Heart right ventricle (tissue), 16 donors: Measurements from ENCODE around the gene GTPBP6. TPM values are rescaled to one million over a fixed set of nuclear protein-coding genes. Genes with fewer than 3 reads are reported as not detected.
A peak's percentile ranks its signal among the peaks of the same experiment; 100 is the strongest.

ENCODE experiments used
- ATAC-seq, 8 donors: fragments of 200-7000 bp; cut with Tn5 transposase; one replicate each; pipeline ENCODE4 v1.9.1; 2020; ENCODE audit warnings: mild to moderate bottlenecking in 8 of 8, moderate library complexity in 8 of 8, moderate number of reproducible peaks in 1 of 8
- DNase-seq, 2 donors: peaks; one replicate each; pipeline ENCODE4 v3.0.0-alpha.2; 2020
- H3K27ac ChIP-seq, 10 donors: fragments of 200-600 bp; sonication (generic) in 2 of 10; one replicate each; pipeline versions ENCODE4 v1.5.0 to v1.8.0; 2020 to 2022; ENCODE audit warnings: mild to moderate bottlenecking in 3 of 10
- H3K27me3 ChIP-seq, 7 donors: fragments of 200-600 bp; one replicate each; pipeline ENCODE4 v1.8.0; 2021 to 2022; ENCODE audit warnings: mild to moderate bottlenecking in 2 of 7
- H3K36me3 ChIP-seq, 9 donors: fragments of 200-600 bp; sonication (generic) in 1 of 9; one replicate each; pipeline versions ENCODE4 v1.5.0 to v1.8.0; 2020 to 2022; ENCODE audit warnings: mild to moderate bottlenecking in 2 of 9
- H3K4me1 ChIP-seq, 9 donors: fragments of 200-600 bp; sonication (generic) in 1 of 9; one replicate each; pipeline versions ENCODE4 v1.5.0 to v1.8.0; 2020 to 2022; ENCODE audit warnings: mild to moderate bottlenecking in 4 of 9
- H3K4me3 ChIP-seq, 10 donors: fragments of 200-600 bp; sonication (generic) in 2 of 10; one replicate each; pipeline versions ENCODE4 v1.5.0 to v1.8.0; 2020 to 2022; ENCODE audit warnings: mild to moderate bottlenecking in 7 of 10, moderate library complexity in 2 of 10
- H3K9me3 ChIP-seq, 11 donors: fragments of 200-600 bp in 10 of 11; sonication (generic) in 2 of 11; one replicate each; pipeline versions ENCODE4 v1.5.0 to v1.8.0; 2013 to 2022; ENCODE audit warnings: mild to moderate bottlenecking in 2 of 11, control low read depth in 1 of 11, moderate library complexity in 1 of 11
- WGBS, 2 donors: extraction: QIAGEN DNeasy Blood & Tissue Kit; methylation state at CpG; one replicate each; pipeline ENCODE4 v1.1.7; 2013; ENCODE audit warnings: inconsistent platforms in 1 of 2; 5-methylcytosine and 5-hydroxymethylcytosine counted together
- intact Hi-C, 10 donors: fragments of 100-400 bp; cut with DNase I; formaldehyde crosslinking; loops; one replicate each; pipeline versions ENCODE4 v1.11.1 to v1.14.2; 2022
- polyA plus RNA-seq, 2 donors: library from polyadenylated mRNA; stranded (reverse); fragments of 200-250 nt; gene quantifications; one replicate each; pipeline ENCODE4 v1.2.3, GENCODE V29; 2013
- total RNA-seq, 10 donors: library from RNA; stranded (reverse); fragmentation: NEBNext Ultra II Directional in 3 of 10; extraction: Animal tissue kit (Norgen Biotek cat#: 25700) in 3 of 10; gene quantifications; one replicate each; pipeline versions ENCODE4 v1.2.1 to v1.2.4, GENCODE V29; 2021 to 2023
- TF ChIP-seq, protein P1 (sequence below), 9 donors: fragments of 200-600 bp; sonication (generic) in 2 of 9; IDR thresholded peaks; one replicate each; pipeline versions ENCODE4 v1.5.0 to v1.8.0; 2021 to 2022; ENCODE audit warnings: antibody characterized with exemption in 9 of 9, mild to moderate bottlenecking in 5 of 9, moderate library complexity in 1 of 9
- donor health status: Arrhythmogenic right ventricular cardiomyopathy.
- donor health status: ischemic (EF 13 %, LVEDD 7.1; RV severe dilation, severe dysfunction).
- donor health status: healthy with polysubstance abuse.
- donor health status: DM: no; HTN: yes; CAD: no.
- donor health status: DM: no; HTN: no; CAD: no.
- donor health status: ischemic (EF 25% LVEDD 6.9; RV normal size, moderate dysfunction).
- donor health status: ischemic (EF 25% LVEDD 5.7; RV mildly dilated, moderate dysfunction).
- donor health status: healthy.
- donor health status: DM: yes; HTN: yes; CAD: no.
- donor health status: Ischemic cardiomyopathy.
- donor health status: ischemic (EF 35%, LVEDD 5.7; RV mildly dilated, moderate dysfunction).
- donor health status: nonischemic (EF 11% LVEDD 7.7; RV severe dilation, severe dysfunction).
- donor health status: DM: yes; HTN: yes; CAD: no.
- donor health status: PGD.
- donor health status: ischemic (EF 29% LVEDD 5.4; RV normal size, mild dysfunction).
- donor health status: nonischemic (EF 23%, LVEDD 6.1; RV moderate dilation, normal function).

GTPBP6 gene
- total and polyA plus RNA-seq, 12 donors, result 29.8 to 103 (median 46.3) TPM

DNA sequence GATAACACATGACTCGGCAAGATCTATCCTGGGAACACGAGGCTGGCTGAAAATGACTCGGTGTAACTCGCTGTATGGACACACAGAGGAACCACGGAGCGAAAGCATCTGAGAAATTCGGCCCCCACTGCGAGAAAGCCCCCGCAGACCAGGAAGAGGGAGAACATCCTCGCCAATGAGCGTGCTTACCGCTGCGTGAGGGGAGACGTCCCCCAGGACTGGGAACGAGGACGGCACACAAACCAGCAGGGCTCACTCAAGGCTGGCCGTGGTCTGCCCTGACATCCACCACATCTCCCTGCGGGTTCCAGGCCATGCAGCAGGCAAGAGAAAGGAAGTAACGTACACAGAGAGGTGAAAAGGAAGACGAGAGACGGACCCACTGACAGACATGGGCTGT is 17.6 kb upstream of the GTPBP6 start:
- WGBS, 2 donors, result 86 to 91% methylated on average over 21 of the region's 21 CpGs
- no peak for DNase-seq
- TF ChIP-seq, protein P1, sequence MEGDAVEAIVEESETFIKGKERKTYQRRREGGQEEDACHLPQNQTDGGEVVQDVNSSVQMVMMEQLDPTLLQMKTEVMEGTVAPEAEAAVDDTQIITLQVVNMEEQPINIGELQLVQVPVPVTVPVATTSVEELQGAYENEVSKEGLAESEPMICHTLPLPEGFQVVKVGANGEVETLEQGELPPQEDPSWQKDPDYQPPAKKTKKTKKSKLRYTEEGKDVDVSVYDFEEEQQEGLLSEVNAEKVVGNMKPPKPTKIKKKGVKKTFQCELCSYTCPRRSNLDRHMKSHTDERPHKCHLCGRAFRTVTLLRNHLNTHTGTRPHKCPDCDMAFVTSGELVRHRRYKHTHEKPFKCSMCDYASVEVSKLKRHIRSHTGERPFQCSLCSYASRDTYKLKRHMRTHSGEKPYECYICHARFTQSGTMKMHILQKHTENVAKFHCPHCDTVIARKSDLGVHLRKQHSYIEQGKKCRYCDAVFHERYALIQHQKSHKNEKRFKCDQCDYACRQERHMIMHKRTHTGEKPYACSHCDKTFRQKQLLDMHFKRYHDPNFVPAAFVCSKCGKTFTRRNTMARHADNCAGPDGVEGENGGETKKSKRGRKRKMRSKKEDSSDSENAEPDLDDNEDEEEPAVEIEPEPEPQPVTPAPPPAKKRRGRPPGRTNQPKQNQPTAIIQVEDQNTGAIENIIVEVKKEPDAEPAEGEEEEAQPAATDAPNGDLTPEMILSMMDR (IDR thresholded peaks at IDR 0.05), result no peak
- Histone ChIP-seq H3K36me3 (peaks cover 0 to 62% (median 22%) of the 10 kb centered on the region in 9 donors), H3K27ac (no peak overlapping the region), H3K27me3 (peaks cover 0 to 6% (median under 1%) of the 10 kb centered on the region in 7 donors), H3K4me1 (peaks cover 0 to 7% (median 6%) of the 10 kb centered on the region in 9 donors), H3K4me3 (no peak overlapping the region), H3K9me3 (no peaks in the 10 kb centered on the region)
- no peak for ATAC-seq
- intact Hi-C loops, result no loop called here

DNA sequence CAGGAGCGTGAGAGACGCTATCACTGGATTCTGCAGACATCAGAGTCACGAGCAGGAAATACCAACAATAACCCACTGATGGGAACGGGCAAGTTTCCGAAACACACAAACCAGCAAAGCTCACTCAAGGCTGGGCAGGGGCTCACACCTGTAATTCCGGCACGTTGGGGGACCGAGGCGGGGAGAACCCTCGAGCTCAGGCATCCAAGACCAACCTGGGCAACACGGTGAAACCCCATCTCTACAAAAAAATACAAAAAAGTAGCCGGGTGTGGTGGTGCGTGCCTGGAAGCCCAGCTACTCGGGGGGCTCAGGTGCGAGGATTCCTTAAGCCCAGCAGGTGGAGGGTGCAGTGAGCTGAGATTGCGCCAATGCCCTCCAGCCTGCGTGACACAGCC is 17.2 kb upstream of the GTPBP6 start:
- H3K36me3 ChIP-seq, result peaks cover 0 to 60% (median 22%) of the 10 kb centered on the region in 9 donors
- intact Hi-C loops, result no loop called here

DNA sequence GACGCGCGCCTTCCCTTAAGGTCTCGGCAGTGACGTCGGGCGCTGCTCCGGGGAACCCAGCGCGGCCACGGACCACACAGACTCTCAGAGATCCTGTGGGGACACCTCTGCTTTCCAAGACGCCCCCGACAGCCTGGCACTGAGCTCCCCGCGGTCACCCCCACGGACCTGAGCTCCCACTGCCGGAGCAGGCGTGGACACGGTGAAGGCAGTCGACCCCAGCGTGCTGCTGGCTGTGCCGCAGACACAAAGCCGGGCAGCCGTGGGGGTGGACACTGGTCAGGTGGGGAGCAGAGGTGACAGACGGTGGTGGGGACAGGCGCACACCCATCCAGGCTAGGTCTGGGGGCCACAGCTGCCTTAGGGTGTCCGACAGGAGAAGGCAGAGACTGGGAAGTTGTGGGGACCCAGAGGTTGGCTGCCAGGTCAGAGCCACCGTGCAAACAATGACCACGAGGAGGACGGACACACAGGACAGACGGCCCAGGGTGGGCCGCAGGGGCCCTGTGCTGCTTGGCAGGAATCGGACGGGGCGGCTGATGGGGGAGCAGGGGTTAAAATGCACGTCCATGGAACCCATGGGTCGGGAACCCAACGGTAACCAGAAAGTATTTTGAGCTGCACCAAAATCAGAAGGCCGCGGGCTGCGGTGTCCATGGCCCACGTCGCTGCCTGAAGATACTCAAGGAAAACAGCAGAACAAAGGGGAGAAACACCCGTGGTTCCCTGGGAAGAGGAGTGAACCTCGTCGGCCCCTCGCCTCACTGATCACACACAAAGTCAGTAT is 16.6 kb upstream of the GTPBP6 start:
- H3K36me3 ChIP-seq, result peaks cover 0 to 60% (median 22%) of the 10 kb centered on the region in 9 donors

More for the DNA sequence above, 17.2 kb upstream of the GTPBP6 start:
- no peak overlapping the region for H3K4me3 ChIP-seq
- TF ChIP-seq, protein P1 (IDR thresholded peaks at IDR 0.05), result no peak
- no peak overlapping the region for H3K27ac ChIP-seq
- H3K4me1 ChIP-seq, result peaks cover 0 to 11% (median 10%) of the 10 kb centered on the region in 9 donors
- no peaks in the 10 kb centered on the region for H3K9me3 ChIP-seq
- DNase-seq, result no peak
- WGBS, 2 donors, result 95 to 97% methylated on average over 17 of the region's 17 CpGs
- peaks cover 0 to 11% (median 4%) of the 10 kb centered on the region in 7 donors for H3K27me3 ChIP-seq
- ATAC-seq, result no peak

DNA sequence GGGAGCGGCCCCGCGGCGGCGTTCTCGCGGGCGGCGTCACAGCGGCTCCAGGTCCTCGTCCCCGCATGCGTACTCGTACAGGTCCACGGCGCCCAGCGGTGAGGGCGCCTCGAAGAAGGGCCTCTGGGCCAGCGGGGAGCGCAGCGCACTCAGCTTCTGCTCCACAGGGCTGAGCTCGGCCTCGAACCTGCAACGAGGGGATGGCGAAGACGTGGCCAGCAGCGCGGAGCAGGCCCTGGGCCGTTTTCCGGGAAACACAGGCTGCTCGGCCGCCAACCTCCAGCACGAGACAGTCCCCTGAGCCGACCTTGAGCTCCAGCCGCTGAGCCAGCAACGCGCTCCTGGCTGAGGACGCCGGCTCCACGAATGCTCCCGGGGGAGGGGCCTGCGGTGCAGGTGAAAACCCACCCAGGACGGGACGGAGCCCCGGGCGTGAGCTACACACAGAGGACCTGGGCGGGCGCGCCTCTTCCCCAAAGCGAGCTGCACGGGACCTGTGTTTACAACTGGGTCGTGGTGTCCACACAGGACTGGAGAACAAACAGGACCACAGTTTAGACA is 15.8 kb upstream of the GTPBP6 start:
- Histone ChIP-seq H3K36me3 (peaks cover 0 to 60% (median 22%) of the 10 kb centered on the region in 9 donors), H3K4me1 (peaks cover 0 to 15% (median 11%) of the 10 kb centered on the region in 9 donors), H3K9me3 (no peaks in the 10 kb centered on the region), H3K4me3 (no peak overlapping the region), H3K27ac (no peak overlapping the region), H3K27me3 (peaks cover 0 to 19% (median 10%) of the 10 kb centered on the region in 7 donors)
- peak in 1 of 8 donors; percentile 6 for ATAC-seq
- TF ChIP-seq, protein P1 (IDR thresholded peaks at IDR 0.05), result no peak
- DNase-seq, result no peak
- intact Hi-C loops, result no loop called here
- 93% methylated on average over 53 of the region's 53 CpGs for WGBS, 2 donors

More for the DNA sequence above, 16.6 kb upstream of the GTPBP6 start:
- H3K9me3 ChIP-seq, result no peaks in the 10 kb centered on the region
- TF ChIP-seq, protein P1 (IDR thresholded peaks at IDR 0.05), result no peak
- ATAC-seq (no peak), DNase-seq (no peak)
- intact Hi-C loops, result no loop called here
- peaks cover 0 to 17% (median 10%) of the 10 kb centered on the region in 7 donors for H3K27me3 ChIP-seq
- no peak overlapping the region for H3K27ac ChIP-seq
- 95 to 96% methylated on average over 47 of the region's 47 CpGs for WGBS, 2 donors
- H3K4me1 ChIP-seq, result peaks cover 0 to 15% (median 11%) of the 10 kb centered on the region in 9 donors
- H3K4me3 ChIP-seq, result no peak overlapping the region
